ENCODE results near the gene PTCH2. TPM values are rescaled to one million over a fixed set of nuclear protein-coding genes. Genes with fewer than 3 reads are reported as not detected.
"Not testable (repeated sequence)": the region's sequence is repeated elsewhere in the genome, so short reads cannot be mapped to it uniquely, and the experiment has no call there.

The PTCH2 gene
- total RNA-seq, 1 experiment from 2014 or later = 0.27 TPM

GRCh38 chr1:44848456-44849181 lies 5.6 kb upstream of the PTCH2 start:
- in situ Hi-C loops (cut with HindIII; ENCODE audit: low sequenced_read_pairs) = no loop called here
- peak; percentile 30 for DNase-seq (ENCODE audit: low spot score)

GRCh38 chr1:44847845-44848244 lies 4.8 kb upstream of the PTCH2 start:
- in situ Hi-C loops (cut with HindIII; ENCODE audit: low sequenced_read_pairs) = no loop called here
- DNase-seq (ENCODE audit: low spot score) = peak; percentile 50

GRCh38 chr1:44846985-44847384 lies 3.9 kb upstream of the PTCH2 start:
- DNase-seq (ENCODE audit: low spot score) = no peak
- in situ Hi-C loops (cut with HindIII; ENCODE audit: low sequenced_read_pairs) = no loop called here

GRCh38 chr1:44842486-44842861 lies 579 bp downstream of the PTCH2 start:
- peak; percentile 57 for DNase-seq (ENCODE audit: low spot score)
- in situ Hi-C loops (cut with HindIII; ENCODE audit: low sequenced_read_pairs) = no loop called here

DNA sequence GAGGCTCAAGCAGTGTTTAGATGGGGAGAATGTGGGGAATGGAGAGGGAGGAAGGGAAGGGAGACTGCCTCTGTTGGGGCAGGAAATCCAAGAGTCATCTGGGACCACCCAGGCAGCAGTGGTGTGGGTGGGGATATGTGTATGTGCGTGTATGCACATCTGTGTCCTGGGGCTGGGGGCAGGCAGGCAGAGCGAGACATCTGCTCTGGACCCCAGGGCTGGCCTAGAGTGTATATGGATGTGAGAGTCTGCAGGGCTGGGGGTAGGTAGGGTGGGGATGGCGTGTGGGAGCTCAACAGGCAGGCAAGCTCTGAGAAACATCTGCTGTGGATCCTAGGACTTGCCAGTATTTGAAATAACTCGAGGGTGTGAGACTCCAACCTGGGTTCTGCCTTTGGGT lies 3.5 kb downstream of the PTCH2 start:
- DNase-seq (ENCODE audit: low spot score) = no peak
- in situ Hi-C loops (cut with HindIII; ENCODE audit: low sequenced_read_pairs) = no loop called here

- DNase-seq (ENCODE audit: low spot score); in situ Hi-C loops (cut with HindIII; ENCODE audit: low sequenced_read_pairs): not testable (repeated sequence)
Observed at GRCh38 chr1:44838294-44838693, 4.8 kb downstream of the PTCH2 start.

- DNase-seq (ENCODE audit: low spot score) = peak; percentile 90
- in situ Hi-C loops (cut with HindIII; ENCODE audit: low sequenced_read_pairs) = no loop called here
Observed at GRCh38 chr1:44835738-44836675, 7.0 kb downstream of the PTCH2 start.

DNA sequence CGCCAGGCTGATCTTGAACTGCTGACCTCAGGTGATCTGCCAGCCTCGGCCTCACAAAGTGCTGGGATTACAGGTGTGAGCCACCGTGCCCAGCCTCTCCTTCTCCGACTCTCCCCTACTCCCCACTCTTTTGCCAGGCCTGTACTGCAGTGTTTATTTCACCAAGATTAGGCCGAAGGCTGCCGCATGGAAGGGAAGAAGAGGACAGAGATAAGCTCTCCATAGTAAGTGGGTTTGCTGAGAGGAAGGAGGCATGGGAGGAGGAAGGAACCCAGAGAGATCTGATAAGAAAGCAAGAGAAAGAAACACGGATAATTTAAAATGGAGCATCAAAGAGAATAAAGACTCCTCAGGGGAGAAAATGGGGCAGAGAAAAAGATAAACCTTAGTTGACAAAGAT lies 8.7 kb downstream of the PTCH2 start:
- in situ Hi-C loops (cut with HindIII; ENCODE audit: low sequenced_read_pairs) = no loop called here
- DNase-seq (ENCODE audit: low spot score) = no peak

- DNase-seq (ENCODE audit: low spot score) = no peak
- in situ Hi-C loops (cut with HindIII; ENCODE audit: low sequenced_read_pairs) = no loop called here
Observed at GRCh38 chr1:44832056-44832705, 10.9 kb downstream of the PTCH2 start.

DNA sequence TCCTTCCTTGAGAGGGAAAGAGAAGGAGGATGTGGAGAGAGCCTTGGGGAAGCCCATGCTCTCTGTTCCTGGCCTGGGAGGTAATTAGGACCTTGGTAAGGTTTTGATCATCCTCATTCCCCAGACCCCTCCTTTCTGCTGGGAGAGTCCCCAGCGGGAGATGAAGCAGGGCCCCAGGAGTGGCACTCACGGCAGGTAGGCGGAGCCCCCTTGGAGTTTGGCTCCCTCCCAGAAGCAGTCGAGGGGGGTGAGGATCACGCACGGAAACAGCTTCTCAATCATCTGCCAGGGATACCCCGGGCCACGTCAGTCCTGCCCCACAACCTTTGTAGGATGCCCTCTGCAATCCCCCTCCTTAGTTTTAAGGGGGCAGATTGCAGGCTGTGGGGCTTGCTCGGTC lies 11.5 kb downstream of the PTCH2 start:
- in situ Hi-C loops (cut with HindIII; ENCODE audit: low sequenced_read_pairs) = no loop called here
- DNase-seq (ENCODE audit: low spot score) = no peak

GRCh38 chr1:44830900-44831304 lies 12.2 kb downstream of the PTCH2 start:
- DNase-seq (ENCODE audit: low spot score) = no peak
- in situ Hi-C loops (cut with HindIII; ENCODE audit: low sequenced_read_pairs) = no loop called here

DNA sequence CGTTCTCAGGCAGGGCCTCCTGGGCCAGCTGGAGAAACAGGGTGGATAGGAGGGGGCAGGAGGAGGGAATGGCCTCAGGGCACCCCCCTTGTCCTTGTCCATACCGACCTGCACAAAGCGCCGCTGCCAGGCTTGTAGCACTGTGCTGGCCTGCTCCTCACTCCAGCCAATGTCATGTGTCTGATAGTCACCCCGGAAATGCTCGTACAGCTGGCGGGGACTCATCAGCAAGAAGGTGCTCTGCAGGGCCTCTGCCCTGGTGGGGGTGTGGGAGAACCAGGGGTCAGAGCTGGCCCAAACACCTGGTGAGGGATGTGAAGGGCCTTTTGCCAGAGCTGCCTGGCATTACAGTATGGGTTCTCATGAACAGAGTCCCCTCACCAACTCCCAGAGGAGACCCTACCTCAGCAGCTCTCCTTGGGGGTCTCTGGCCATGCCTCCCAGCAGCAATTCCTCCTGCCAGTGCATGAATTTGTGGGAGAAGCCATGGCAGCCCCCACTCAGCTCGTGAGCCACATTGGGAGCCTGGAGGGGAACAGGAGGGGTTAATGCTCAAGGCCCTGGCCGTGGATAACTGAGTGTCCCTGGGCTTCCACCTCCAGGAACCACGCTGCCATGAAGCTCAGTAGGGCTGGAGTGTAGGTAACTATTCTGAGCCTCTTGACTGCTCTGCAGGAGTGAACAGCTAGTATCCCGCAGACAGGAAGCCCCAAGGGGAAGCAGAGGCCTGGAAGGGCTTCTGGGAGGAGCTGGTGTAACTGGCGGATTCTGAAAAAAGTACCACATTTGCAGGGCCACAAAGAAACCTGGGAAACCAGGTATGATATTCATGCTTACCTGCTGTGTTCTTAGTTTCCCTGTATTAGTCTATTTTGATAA lies 13.3 kb downstream of the PTCH2 start:
- in situ Hi-C loops (cut with HindIII; ENCODE audit: low sequenced_read_pairs) = no loop called here
- DNase-seq (ENCODE audit: low spot score) = no peak

DNA sequence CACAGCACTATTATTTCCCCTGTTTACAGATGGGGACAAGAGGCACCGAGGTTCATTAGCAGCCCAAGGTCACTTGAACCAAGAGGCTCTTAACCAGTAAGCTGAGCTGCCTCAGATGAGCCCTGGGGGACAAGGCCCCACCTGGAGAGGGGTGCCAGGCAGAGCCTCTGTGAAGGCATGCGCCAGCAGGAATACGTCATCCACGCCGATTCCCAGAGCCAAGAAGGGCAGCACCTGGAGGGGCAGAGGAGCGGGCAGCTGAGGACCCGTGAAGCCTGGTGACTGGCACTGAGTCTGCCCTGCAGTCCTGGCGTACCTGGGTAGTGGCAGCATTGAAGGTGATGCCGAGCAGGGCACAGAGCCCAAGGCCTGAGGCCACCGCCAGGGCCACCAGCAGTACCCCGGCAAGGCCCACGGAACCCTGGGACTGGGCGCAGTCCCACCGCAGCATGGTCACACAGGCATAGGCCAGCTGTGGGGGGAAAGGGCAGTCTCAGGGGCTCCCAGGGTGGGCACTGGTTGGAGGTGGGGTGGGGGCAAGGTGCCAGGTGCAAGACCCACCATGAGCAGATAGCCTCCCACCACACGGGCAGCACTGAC lies 14.1 kb downstream of the PTCH2 start:
- in situ Hi-C loops (cut with HindIII; ENCODE audit: low sequenced_read_pairs) = no loop called here
- no peak for DNase-seq (ENCODE audit: low spot score)

GRCh38 chr1:44828003-44828651 lies 14.9 kb downstream of the PTCH2 start:
- in situ Hi-C loops (cut with HindIII; ENCODE audit: low sequenced_read_pairs) = no loop called here
- no peak for DNase-seq (ENCODE audit: low spot score)

DNA sequence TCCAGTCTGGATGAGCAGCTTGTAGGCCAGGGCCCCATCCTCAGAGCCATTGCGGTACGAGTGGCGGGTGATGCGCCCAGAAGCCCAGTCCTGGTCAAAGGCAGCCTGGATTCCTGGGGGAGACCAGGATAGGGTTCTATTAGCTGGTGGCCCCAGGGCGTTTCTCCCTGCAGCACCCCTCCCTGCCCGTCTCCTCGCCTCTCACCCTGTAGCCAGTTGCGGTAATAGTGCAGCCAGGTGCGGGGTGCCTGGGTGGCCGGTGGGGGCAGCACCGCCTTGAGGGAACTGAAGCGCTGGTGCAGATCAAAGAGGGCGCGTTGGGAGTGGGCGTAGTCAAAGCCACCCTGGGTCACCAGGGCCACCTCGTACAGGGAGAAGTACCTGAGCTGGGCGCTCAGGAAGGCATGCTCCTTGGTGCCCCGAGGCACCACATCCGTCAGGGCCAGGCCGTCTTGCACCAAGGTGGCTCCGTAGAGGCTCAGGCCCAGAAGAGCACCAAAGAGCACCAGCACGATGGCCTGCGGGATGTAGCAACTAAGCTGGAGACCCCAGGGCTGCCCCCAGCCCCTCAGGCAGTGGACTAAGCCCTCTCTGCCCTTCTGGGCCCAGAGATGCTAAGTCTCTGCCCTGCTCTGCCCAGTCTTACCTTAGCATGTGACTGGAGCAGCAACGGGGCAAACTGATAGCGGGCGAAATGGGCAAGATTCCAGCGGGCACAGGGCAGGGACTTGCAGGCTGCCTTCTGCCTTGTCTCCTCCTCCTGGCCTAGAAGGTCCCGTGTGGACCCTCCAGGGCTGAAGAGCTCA lies 15.7 kb downstream of the PTCH2 start:
- in situ Hi-C loops (cut with HindIII; ENCODE audit: low sequenced_read_pairs) = no loop called here

GRCh38 chr1:44826375-44827196 lies 16.5 kb downstream of the PTCH2 start:
- in situ Hi-C loops (cut with HindIII; ENCODE audit: low sequenced_read_pairs) = no loop called here
- DNase-seq (ENCODE audit: low spot score) = no peak

More for the DNA sequence above, 15.7 kb downstream of the PTCH2 start:
- no peak for DNase-seq (ENCODE audit: low spot score)

DNA sequence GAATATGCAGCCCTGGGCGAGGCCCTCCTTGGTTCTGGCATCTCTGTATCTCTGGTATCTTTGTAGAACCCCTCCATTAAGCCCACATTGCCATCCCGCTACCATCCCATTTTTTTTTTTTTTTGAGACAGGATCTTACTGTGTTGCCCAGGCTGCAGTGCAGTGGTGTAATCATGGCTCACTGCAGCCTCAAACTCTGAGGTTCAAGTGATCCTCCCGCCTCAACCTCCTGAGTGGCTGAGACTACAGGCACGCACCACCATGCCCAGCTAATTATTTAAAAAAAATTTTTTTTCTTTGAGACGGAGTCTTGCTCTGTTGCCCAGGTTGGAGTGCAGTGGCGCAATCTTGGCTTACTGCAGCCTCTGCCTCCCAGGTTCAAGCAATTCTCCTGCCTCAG lies 18.7 kb downstream of the PTCH2 start:
- DNase-seq (ENCODE audit: low spot score); in situ Hi-C loops (cut with HindIII; ENCODE audit: low sequenced_read_pairs): not testable (repeated sequence)
